ENCODE measurements around the gene ALKBH8. TPM values are rescaled to one million over a fixed set of nuclear protein-coding genes. Genes with fewer than 3 reads are reported as not detected.

Gene ALKBH8
- total RNA-seq, 1 donor from 2014 or later = 8.0 TPM

- Histone ChIP-seq H3K27me3 (no peaks in the 10 kb centered on the region), H3K9me3 (no peaks in the 10 kb centered on the region), H3K27ac (no peak overlapping the region), H3K4me3 (no peak overlapping the region), H3K4me1 (peaks cover 14% of the 10 kb centered on the region), H3K36me3 (peaks cover 35% of the 10 kb centered on the region)
- no peak for ATAC-seq
- intact Hi-C loops (cut with DNase I) = no loop called here
- DNase-seq = no peak
- TF ChIP-seq CTCF (IDR thresholded peaks at IDR 0.05) = no peak
Measured at GRCh38 chr11:107453594-107454286, 111.8 kb downstream of the ALKBH8 start.

Other genes with a start within 250 kb of the ALKBH8 start
- gene CWF19L2, start 107.9 kb downstream of the ALKBH8 start, total RNA-seq = 17.3 TPM
- 2.8 TPM for gene ELMOD1, start 25.4 kb upstream of the ALKBH8 start, total RNA-seq
- 1.0 TPM for gene SLN, start 146.3 kb upstream of the ALKBH8 start, total RNA-seq

Measured in upper lobe of right lung (tissue), 1 donor.